HG03060 (cell line): ENCODE data around the gene KRTAP10-3.

ENCODE experiments used
- ATAC-seq: cut with Tn5 transposase; IDR thresholded peaks from one replicate; pipeline ENCODE4 v1.9.1; 2021; ENCODE audit warnings: low read depth, moderate number of reproducible peaks; ENCODE audit not compliant: unreplicated experiment

Gene KRTAP10-3

GRCh38 chr21:44520326-44521300, 38.0 kb downstream of the KRTAP10-3 start:
- no peak for ATAC-seq

DNA sequence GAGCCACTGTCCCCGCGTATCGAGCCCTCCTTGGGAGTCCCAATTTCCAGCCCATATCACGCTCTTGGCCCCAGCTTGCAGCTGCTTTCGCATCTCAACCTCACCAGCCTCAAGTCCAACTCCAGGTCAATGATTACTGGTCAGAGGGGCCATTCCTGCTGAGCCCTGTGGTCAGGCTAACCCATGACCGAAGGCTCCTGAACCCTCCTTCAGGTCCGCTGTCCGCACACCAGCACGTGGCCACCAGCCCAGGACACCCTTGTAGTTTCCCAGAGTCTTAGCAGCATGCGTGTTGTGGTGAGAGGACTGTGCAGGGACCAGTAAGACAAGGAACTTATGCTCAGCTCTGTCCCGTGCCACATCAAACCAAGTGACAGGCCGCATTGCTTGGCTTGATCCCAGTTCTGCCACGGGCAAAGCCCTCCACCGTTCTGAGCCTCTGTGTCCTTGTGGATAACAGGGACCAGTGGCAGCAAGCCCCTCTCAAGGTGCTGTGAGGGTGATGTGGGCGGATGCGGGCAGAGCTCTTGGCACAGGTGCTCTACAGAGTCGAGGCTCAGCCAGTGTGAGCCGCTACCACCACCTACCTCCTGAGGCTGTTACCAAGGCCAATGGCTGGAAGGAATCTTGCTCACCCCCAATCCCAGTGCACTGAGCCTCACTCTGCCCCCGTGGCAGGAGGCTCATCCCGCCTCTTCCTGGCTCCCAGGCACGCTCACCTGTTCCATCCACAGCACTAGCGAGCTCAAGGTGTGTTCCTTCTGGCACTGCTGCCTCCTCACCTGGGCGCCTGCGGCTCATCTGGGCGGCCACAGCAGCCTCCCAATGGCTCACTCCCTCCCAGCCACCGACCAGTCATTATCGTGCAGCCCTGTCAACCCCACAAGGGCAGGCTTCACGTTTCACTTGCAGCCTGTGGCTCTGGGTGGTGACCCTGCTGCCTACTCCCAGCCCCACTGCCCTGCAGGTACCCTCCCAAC, 39.0 kb downstream of the KRTAP10-3 start:
- no peak for ATAC-seq

DNA sequence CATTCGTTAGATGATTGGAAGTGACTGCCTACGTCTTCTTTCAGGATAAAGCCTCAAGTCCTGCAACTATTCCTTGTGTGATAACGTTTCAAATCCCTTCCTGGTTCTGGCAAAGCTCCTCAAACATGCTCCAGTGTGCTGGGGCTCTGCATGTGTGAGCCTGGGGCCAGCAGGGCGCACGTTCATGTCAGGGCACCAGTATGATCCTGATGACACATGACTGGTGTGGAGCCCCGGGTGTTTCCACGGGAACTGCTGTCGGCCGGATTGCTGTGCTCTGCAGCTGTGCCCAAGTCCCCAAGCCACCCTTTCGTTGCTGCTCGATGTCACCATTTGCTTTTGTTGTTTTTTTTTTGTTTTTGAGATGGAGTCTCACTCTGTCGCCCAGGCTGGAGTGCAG, 39.9 kb downstream of the KRTAP10-3 start:
- ATAC-seq, result no peak

GRCh38 chr21:44517175-44517899, 41.3 kb downstream of the KRTAP10-3 start:
- no peak for ATAC-seq

GRCh38 chr21:44516828-44517174, 41.8 kb downstream of the KRTAP10-3 start:
- no peak for ATAC-seq

GRCh38 chr21:44516342-44516741, 42.3 kb downstream of the KRTAP10-3 start:
- no peak for ATAC-seq

DNA sequence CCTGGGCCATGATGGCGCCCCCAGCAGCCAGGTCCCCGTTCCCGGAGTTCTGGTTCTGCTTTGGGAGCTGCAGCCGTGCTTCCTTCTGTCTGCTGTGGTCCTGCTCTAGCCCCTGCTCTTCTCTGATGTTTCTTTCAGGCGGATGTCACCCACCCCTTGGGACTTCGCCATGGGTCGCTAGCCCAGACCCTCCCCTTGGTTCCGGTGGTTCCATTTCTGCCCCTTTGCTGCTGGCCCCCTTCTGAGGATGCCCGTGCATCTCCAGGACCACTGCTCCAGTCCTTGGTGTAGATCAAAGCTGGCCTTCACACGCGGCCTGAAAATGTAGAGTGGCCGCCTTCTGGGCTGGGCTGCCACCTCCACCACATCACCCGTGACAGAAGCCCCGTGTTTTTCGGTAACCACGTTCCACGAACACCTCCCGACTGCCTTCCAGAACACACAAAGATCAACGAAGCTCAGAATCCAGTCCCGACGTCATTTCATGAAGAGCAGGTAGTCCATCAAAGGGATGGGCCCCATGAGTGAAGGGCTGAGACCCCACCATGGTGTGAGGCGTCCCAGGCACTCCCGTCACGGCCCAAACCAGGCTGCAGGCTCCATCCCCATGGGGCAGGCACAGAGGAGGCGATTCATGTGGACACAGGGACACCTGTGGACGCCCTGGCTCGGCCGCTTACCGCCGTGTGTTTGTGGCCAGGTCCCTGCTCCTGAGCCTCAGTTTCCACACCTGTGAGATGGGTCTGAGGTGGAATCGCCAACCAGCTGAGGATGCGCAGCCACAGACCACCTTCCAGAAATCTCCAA, 43.0 kb downstream of the KRTAP10-3 start:
- ATAC-seq, result no peak

GRCh38 chr21:44514746-44515358, 43.7 kb downstream of the KRTAP10-3 start:
- no peak for ATAC-seq

DNA sequence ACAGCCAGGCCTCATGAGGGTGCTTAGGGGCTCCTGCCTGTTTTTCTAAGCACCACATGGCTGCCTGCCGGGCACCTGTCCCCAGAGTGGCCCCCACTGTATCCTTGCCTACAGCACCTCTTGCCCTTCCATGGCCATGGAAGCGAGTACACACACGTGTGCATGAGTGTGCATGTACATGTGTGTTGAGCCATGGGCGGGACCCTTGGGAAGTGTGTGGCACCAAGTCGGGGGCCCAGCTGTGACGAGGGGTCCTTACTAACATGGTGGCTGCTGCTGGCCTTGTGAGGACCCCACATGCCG, 44.4 kb downstream of the KRTAP10-3 start:
- ATAC-seq, result no peak

- ATAC-seq, result no peak
Observed at GRCh38 chr21:44513389-44514217, 45.0 kb downstream of the KRTAP10-3 start.

- ATAC-seq, result no peak
Observed at GRCh38 chr21:44512496-44513388, 45.9 kb downstream of the KRTAP10-3 start.

GRCh38 chr21:44511938-44512275, 46.7 kb downstream of the KRTAP10-3 start:
- no peak for ATAC-seq

GRCh38 chr21:44511219-44511937, 47.2 kb downstream of the KRTAP10-3 start:
- no peak for ATAC-seq

- no peak for ATAC-seq
Observed at GRCh38 chr21:44510508-44511218, 47.9 kb downstream of the KRTAP10-3 start.

DNA sequence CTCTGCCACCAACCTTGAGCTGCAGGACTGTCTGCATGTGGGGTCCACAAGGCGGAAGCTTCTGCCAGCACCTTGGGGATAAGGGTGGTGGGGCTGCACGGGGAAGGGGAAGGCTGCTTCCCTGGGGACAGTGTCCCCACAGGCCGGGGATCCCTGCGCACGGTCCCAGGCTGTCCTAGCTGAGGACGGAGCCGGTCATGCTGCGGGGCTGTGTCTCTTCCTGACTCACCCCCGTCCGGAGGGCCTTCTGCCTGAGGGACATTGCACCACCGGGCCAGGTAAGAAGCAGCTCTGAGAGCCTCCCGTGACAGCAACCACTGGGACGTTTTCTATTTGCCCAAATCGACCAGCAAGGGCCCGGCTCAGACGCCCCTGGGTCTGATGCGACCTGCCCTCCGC, 48.5 kb downstream of the KRTAP10-3 start:
- no peak for ATAC-seq

DNA sequence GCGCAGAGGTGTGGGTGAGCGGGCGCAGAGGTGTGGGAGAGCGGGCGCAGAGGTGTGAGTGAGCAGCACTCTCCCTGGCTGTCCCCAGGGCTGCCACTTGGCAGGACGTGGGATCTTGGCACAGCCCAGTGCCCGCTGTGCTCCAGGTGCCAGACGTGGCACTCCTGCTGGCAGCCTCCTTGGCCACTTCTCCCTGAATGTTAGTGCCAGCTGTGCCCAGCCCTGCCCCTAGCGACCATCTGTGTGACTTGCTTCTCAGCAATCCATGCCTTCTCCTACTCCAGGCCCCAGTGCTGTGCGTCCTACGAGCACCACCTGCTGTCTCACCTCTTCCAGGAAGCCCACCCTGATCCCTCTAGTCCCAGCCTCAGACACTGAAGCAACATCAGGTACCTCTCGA, 49.1 kb downstream of the KRTAP10-3 start:
- ATAC-seq, result no peak
